Ishikawa (cell line): ENCODE data around the gene NT5DC1.

Source experiments
- CEBPB ChIP-seq: IDR thresholded peaks from 2 replicates; pipeline ENCODE4 v1.6.1; 2012
- CREB1 ChIP-seq: IDR thresholded peaks from 2 replicates; pipeline ENCODE4 v1.6.1; 2012; ENCODE audit warnings: low read depth
- EGR1 ChIP-seq: IDR thresholded peaks from 2 replicates; pipeline ENCODE4 v1.6.1; 2012
- EP300 ChIP-seq: IDR thresholded peaks from 2 replicates; pipeline ENCODE4 v1.6.1; 2012; ENCODE audit warnings: borderline replicate concordance
- FOXM1 ChIP-seq: IDR thresholded peaks from 2 replicates; pipeline ENCODE4 v1.6.1; 2012; ENCODE audit warnings: low read depth, borderline replicate concordance
- NFIC ChIP-seq: IDR thresholded peaks from 2 replicates; pipeline ENCODE4 v1.6.1; 2012
- RAD21 ChIP-seq: IDR thresholded peaks from 2 replicates; pipeline ENCODE4 v1.6.1; 2012; ENCODE audit warnings: low read depth
- TAF1 ChIP-seq: IDR thresholded peaks from 2 replicates; pipeline ENCODE4 v1.6.1; 2012; ENCODE audit warnings: low read depth, mild to moderate bottlenecking
- TCF12 ChIP-seq: IDR thresholded peaks from 2 replicates; pipeline ENCODE4 v1.6.1; 2012; ENCODE audit warnings: low read depth
- TEAD4 ChIP-seq: IDR thresholded peaks from 2 replicates; pipeline ENCODE4 v1.6.1; 2012
- YY1 ChIP-seq: IDR thresholded peaks from 2 replicates; pipeline ENCODE4 v1.6.1; 2012; ENCODE audit warnings: low read depth
- ZBTB7A ChIP-seq: IDR thresholded peaks from 2 replicates; pipeline ENCODE4 v1.6.1; 2012; ENCODE audit warnings: low read depth
- TF ChIP-seq, protein P1 (sequence below): IDR thresholded peaks from 2 replicates; pipeline ENCODE4 v1.6.1; 2012; ENCODE audit warnings: low read depth, mild to moderate bottlenecking
- TF ChIP-seq, protein P2 (sequence below): IDR thresholded peaks from 2 replicates; pipeline ENCODE4 v1.6.1; 2012
- TF ChIP-seq, protein P3 (sequence below): IDR thresholded peaks from 2 replicates; pipeline ENCODE4 v1.6.1; 2012

Gene NT5DC1

DNA sequence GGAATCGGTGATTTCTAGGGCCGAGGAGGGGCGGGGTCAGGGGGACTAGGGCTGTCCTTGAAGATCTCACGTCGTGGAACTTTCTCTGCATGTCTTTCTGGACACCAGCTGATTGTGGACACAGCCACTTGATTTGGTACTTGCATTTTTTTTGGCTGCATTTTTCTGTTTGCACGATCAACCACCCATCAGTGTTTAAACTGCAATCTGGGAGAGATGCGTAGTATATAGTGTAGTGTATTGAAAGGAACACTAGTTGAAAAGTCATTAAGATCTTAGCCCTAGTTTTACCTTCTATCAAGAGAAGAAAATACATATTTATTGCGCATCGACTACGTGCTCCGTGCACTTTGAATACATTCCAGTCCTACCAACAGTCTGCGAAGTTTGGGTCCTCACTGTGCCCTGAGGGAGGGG, 657 bp downstream of the NT5DC1 start:
- TF ChIP-seq FOXM1 (no peak), EP300 (no peak), TAF1 (no peak)
- TF ChIP-seq, protein P1, sequence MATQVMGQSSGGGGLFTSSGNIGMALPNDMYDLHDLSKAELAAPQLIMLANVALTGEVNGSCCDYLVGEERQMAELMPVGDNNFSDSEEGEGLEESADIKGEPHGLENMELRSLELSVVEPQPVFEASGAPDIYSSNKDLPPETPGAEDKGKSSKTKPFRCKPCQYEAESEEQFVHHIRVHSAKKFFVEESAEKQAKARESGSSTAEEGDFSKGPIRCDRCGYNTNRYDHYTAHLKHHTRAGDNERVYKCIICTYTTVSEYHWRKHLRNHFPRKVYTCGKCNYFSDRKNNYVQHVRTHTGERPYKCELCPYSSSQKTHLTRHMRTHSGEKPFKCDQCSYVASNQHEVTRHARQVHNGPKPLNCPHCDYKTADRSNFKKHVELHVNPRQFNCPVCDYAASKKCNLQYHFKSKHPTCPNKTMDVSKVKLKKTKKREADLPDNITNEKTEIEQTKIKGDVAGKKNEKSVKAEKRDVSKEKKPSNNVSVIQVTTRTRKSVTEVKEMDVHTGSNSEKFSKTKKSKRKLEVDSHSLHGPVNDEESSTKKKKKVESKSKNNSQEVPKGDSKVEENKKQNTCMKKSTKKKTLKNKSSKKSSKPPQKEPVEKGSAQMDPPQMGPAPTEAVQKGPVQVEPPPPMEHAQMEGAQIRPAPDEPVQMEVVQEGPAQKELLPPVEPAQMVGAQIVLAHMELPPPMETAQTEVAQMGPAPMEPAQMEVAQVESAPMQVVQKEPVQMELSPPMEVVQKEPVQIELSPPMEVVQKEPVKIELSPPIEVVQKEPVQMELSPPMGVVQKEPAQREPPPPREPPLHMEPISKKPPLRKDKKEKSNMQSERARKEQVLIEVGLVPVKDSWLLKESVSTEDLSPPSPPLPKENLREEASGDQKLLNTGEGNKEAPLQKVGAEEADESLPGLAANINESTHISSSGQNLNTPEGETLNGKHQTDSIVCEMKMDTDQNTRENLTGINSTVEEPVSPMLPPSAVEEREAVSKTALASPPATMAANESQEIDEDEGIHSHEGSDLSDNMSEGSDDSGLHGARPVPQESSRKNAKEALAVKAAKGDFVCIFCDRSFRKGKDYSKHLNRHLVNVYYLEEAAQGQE, result no peak

DNA sequence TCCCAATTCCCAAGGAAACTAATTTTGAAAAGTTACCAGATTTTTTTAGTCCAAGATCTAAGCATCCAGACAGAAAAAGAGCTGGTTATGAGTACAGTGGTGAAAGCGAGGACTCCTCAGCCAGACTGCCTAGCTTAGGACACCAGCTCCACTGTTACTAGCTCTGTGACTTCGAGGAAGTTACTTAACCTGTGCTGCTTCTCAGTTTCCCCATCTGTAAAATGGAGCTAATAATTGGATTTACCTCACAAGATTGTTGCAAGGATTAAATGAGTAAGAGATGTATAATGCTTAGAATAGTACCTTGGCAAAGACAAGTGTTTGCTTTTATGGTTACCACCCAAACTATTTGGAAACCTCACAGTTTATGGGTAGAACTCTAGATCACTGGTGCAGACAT, 1.1 kb downstream of the NT5DC1 start:
- TF ChIP-seq FOXM1, result no peak
- TF ChIP-seq, protein P1, result no peak
- TF ChIP-seq EGR1, result no peak
- no peak for TF ChIP-seq EP300
- TF ChIP-seq, protein P2, sequence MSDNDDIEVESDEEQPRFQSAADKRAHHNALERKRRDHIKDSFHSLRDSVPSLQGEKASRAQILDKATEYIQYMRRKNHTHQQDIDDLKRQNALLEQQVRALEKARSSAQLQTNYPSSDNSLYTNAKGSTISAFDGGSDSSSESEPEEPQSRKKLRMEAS, result no peak
- TF ChIP-seq CEBPB, result no peak
- TF ChIP-seq NFIC, result no peak
- TF ChIP-seq RAD21, result no peak
- no peak for TF ChIP-seq ZBTB7A
- no peak for TF ChIP-seq TEAD4
- TF ChIP-seq TCF12, result no peak
- no peak for TF ChIP-seq TAF1
- TF ChIP-seq, protein P3, sequence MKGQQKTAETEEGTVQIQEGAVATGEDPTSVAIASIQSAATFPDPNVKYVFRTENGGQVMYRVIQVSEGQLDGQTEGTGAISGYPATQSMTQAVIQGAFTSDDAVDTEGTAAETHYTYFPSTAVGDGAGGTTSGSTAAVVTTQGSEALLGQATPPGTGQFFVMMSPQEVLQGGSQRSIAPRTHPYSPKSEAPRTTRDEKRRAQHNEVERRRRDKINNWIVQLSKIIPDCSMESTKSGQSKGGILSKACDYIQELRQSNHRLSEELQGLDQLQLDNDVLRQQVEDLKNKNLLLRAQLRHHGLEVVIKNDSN, result no peak
- TF ChIP-seq CREB1, result no peak
- no peak for TF ChIP-seq YY1

DNA sequence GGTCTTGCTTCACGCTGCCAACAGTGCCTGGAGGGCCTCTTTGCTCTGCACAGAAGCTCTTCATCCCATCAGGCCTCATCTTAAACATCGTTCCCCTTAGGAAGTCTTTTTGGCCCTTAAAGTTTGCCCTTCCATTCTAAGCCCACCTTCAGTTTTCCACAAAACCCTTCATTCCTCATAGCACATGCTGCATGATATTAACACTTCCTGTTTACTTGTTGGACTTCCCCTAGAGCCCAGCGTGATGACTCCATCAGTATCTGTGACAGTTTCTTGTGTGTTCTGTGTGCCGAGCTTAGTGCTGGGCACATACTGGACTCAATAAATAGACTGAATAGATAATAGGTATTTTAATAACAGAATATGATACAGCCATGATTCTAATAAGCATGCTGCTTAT, 2.2 kb downstream of the NT5DC1 start:
- TF ChIP-seq ZBTB7A (no peak), TEAD4 (no peak), EGR1 (no peak), RAD21 (no peak), NFIC (no peak), YY1 (no peak), CEBPB (no peak), FOXM1 (no peak), EP300 (no peak), TAF1 (no peak), CREB1 (no peak), TCF12 (no peak)
- TF ChIP-seq, protein P3, result no peak
- TF ChIP-seq, protein P2, result no peak
- TF ChIP-seq, protein P1, result no peak

DNA sequence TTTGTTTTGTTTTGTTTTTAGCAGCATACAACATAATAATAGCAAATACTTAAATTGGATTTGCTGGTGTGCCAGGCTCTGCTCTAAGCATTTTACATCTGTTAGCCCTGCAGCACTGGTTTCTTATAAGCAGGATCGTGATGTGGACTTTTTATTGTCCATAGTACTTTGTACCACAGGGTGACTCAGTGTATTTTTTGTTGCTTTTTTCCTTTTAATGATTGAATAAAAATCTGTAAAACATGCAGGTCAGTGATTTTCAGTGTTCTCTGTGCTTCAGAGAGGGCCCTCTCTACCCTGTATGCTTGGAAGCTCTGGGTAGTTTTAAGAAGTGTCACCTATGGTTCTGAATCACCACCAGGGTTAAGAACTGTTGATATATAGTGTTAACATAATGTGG, 4.0 kb downstream of the NT5DC1 start:
- TF ChIP-seq RAD21, result no peak
- TF ChIP-seq EP300, result no peak
- no peak for TF ChIP-seq TCF12

DNA sequence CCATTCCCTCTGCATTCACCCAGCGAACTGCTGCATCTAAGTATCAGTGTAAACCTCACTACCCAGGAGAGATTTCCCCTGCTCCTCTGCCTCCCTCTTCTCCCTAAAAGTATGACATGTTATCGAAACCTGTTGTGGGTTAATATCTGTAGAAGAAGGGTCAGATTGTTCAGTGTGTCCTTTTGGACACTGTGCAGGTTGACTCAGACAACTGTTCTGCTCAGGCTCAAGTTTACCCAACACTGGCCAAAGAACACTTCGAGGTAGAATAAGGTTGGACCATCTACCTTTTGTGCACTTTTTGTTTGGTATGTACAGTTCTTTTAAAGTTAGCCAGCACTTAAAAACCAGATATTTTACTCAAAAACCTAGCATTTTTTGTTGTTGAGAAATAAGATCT, 4.6 kb downstream of the NT5DC1 start:
- no peak for TF ChIP-seq EP300
- TF ChIP-seq RAD21, result no peak
- TF ChIP-seq TEAD4, result no peak
- no peak for TF ChIP-seq YY1
